Activated effector memory CD4-positive, alpha-beta T cell treated with Interleukin-2 at 50 U/mL for 16 hours (primary cell): Measurements from ENCODE around the gene DNAH7.

Experiments used
- DNase-seq: peaks from one replicate; pipeline ENCODE4 v3.0.0-alpha.2; 2020

DNAH7 gene

GRCh38 chr2:196076778-196077568 is 8.3 kb upstream of the DNAH7 start:
- DNase-seq, result no peak

GRCh38 chr2:196075196-196075595 is 6.6 kb upstream of the DNAH7 start:
- no peak for DNase-seq

- no peak for DNase-seq
Observed at GRCh38 chr2:196074631-196075030, 6.0 kb upstream of the DNAH7 start.

- DNase-seq, result no peak
Observed at GRCh38 chr2:196073521-196073920, 4.9 kb upstream of the DNAH7 start.

GRCh38 chr2:196067088-196067382 is 1.6 kb downstream of the DNAH7 start:
- no peak for DNase-seq

GRCh38 chr2:196066291-196067087 is 2.1 kb downstream of the DNAH7 start:
- no peak for DNase-seq

GRCh38 chr2:196063773-196064172 is 4.9 kb downstream of the DNAH7 start:
- DNase-seq, result no peak

- DNase-seq, result no peak
Observed at GRCh38 chr2:196059491-196059960, 9.1 kb downstream of the DNAH7 start.

- DNase-seq, result no peak
Observed at GRCh38 chr2:196054631-196055030, 14.0 kb downstream of the DNAH7 start.

GRCh38 chr2:196046123-196046917 is 22.3 kb downstream of the DNAH7 start:
- DNase-seq, result no peak

GRCh38 chr2:196041786-196042185 is 26.9 kb downstream of the DNAH7 start:
- DNase-seq, result no peak

GRCh38 chr2:196040218-196040617 is 28.4 kb downstream of the DNAH7 start:
- no peak for DNase-seq

GRCh38 chr2:196036442-196036841 is 32.2 kb downstream of the DNAH7 start:
- DNase-seq, result no peak

GRCh38 chr2:196018037-196018436 is 50.6 kb downstream of the DNAH7 start:
- no peak for DNase-seq

GRCh38 chr2:196012314-196012713 is 56.3 kb downstream of the DNAH7 start:
- no peak for DNase-seq

- no peak for DNase-seq
Observed at GRCh38 chr2:196000551-196000950, 68.1 kb downstream of the DNAH7 start.

GRCh38 chr2:195998070-195998469 is 70.6 kb downstream of the DNAH7 start:
- DNase-seq, result no peak

GRCh38 chr2:195995499-195995898 is 73.1 kb downstream of the DNAH7 start:
- DNase-seq, result no peak

GRCh38 chr2:195993623-195994022 is 75.0 kb downstream of the DNAH7 start:
- no peak for DNase-seq

GRCh38 chr2:195985741-195986140 is 82.9 kb downstream of the DNAH7 start:
- DNase-seq, result no peak

- DNase-seq, result no peak
Observed at GRCh38 chr2:195984923-195985726, 83.5 kb downstream of the DNAH7 start.

- DNase-seq, result no peak
Observed at GRCh38 chr2:195967336-195967735, 101.3 kb downstream of the DNAH7 start.

- DNase-seq, result no peak
Observed at GRCh38 chr2:195961873-195962272, 106.8 kb downstream of the DNAH7 start.
